ENCODE measurements around the gene USP31.

GRCh38 chr16:23080747-23081146 lies 68.5 kb downstream of the USP31 start:
- TF ChIP-seq CTCF (IDR thresholded peaks at IDR 0.05; ENCODE audit: low read length) (no peak), EZH2 (IDR thresholded peaks at IDR 0.05; ENCODE audit: borderline replicate concordance, low read length) (no peak)

All from OCI-LY1 (cell line).